GM18519 (cell line): ENCODE measurements around the gene DLX6.

Source experiments
- ATAC-seq: cut with Tn5 transposase; IDR thresholded peaks from one replicate; pipeline ENCODE4 v1.9.1; 2021; ENCODE audit warnings: mild to moderate bottlenecking, moderate library complexity; ENCODE audit not compliant: unreplicated experiment, low FRiP score

Gene DLX6

DNA sequence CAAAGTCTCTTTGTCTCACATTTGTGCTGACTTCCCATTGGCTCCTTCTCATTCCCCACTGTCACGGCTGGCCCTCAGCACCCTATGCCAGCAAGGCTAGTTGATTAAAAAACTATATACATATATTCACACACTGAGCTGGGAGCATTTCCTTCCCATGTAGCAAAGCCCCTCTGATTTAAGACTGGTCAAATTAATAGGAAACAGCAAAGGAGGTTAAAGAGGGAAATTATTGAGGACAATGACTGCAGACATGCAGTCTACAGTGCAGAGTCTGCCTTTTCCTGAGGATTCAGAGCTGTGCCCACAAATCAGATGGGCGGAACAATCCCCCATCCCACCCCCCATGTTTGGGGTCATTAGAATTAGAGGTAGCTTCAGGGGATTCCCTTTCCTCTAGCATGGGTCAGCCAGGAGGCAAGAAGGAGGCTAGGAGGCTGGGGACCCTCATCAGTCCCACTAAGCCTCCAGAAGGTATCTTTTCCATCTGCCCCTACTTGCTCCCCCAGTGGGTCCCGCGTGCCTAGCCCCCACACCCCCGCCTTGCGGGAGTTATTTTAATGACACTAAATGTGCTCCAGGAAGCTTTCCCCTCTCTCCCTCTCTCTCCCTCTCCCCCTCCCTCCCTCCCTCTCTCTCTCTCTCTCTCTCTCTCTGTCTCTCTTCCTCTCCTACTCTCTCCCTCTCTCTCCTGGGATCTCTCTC, 9.8 kb upstream of the DLX6 start:
- no peak for ATAC-seq

DNA sequence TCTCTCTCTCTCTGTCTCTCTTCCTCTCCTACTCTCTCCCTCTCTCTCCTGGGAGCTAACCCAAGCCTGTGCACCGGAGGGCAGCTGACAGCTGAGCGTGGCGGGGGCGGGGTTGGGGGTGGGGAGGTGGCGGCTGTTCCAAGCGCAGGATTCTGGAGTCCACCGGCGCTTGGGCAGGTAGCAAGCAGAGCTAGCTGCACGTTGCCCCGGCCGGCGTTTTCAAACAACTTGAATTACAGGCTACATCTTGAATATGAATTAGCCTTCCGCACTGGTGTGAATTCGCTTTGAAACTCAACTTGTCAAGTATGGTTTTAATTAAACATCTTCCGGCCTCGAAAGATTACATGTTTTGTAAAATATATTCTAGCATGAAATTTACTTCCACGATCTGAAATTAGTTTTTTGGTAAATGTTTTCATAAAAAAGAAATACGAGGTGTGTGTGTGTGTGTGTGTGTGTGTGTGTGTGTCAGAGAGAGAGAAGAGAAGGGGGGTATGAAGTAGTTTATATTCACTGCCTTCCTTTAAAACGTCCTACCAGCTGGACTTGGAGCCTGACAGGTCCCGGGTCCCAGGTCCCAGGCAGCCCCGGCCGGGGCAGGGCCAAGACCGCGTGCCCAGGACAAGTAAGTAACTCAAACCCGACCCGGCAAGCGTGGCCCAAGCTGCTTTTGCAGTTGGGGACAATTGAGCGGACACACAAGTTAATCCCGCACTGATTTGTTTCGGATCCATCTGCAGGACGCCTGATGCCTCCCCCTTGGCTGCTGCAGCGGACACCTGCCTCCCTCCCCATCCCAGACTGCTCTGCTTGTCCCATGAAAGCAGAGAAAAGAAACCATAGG, 9.0 kb upstream of the DLX6 start:
- ATAC-seq = no peak

DNA sequence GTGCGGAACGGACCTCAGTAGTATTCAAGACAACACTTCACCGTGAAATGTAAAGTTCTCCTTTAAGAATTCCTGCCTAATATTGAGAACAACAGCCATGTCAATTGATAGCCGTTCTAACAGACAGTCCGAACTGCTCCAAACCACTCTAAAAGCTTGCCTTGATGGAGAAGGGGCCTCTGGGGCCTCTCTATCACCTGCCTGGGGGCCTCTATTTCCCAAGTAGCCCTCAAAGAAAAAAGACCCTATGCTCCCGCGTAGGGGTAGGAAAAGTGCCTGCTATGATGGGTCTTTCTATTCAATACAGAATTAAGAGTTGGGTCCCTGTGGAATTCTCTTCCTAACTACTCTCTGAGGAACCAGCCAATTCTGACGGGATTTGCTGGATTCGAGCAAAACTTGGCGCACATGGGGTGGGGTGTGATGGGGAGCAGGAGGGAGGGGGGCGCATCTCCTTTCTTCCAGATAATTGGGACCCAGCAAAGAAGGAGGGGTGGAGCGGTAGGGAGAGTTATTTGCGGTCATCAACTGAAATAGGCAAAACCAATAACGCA, 8.3 kb upstream of the DLX6 start:
- no peak for ATAC-seq

DNA sequence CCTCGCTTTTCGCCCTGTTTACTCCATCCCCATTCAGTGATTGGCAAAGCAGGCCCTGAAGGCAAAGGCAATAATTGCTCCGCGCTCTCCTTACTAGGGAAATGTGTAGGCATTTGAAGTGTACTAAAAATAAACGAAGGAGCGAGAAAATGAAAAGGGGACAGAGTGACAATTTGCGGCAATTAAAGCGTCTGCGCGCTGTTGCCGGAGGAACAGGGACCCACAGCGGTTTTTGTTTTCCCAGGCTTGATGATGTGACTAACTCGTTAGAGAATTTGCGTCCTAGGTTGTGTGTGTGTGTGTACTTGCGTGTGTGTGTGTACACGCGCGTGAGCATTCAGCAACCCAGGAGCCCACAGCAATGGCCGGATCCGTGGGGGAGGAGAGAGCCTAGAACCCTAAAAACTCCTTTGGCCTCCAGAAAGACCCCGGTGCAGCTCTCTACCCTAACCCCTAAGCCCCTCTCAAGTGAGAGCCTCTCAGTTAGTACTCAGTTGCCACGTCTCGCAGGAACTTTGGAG, 7.8 kb upstream of the DLX6 start:
- ATAC-seq = no peak

DNA sequence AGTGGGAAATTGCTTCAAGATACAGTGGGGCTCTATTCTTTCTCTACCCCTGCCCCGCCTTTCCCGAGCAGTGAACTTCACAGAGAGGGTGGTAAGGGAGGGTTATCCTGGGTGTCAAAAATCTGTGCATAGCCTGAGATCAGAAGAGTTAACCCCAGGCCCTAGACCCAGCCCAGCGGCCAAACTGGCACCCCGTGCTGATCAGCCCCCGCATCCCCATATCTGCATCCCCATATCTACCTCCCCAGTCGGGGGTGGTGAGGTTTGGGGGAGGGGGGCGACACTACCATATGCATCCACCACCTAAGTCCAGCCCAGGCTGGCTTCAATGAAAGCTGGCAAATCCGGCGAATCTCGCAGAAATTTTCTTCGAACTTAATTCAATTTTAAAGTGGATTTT, 7.0 kb upstream of the DLX6 start:
- ATAC-seq = no peak

DNA sequence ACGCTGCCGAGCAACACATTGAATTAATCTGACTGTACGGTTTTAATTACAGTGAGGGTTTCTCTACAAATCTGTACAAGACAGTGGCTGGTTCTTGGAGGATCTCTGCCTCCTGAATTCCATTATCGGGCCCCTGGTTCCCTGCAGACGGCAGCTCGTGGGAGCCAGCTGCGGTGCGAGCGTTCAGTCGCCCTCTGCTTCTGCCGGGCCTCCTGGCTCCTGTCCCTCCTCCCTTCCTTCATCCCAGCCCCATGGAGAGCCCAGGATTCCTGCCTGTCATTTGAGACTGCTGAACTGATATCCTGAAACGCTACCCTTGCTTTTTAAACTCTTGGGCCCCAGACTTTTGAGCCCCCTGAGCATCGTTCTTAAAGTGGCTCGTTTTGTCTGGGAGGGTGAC, 6.6 kb upstream of the DLX6 start:
- no peak for ATAC-seq

DNA sequence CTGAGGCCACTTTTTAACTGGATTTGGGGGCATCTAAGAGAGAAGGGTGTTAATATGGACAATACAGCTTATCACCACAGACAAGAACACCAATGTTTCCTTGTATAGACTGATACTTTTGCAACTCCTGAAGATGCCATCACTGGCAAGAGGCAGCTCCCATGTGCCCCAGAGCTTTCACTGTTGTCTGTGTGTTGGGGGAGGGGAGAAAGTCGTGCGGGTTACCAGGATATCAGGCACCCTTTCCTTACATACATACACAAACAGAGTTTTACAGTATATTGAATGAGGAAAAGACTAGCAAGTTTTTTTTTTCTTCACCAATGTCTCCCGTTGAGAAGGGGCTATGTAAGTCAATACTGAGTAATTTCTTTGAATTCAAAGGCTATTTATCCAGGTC, 4.1 kb upstream of the DLX6 start:
- ATAC-seq = no peak

DNA sequence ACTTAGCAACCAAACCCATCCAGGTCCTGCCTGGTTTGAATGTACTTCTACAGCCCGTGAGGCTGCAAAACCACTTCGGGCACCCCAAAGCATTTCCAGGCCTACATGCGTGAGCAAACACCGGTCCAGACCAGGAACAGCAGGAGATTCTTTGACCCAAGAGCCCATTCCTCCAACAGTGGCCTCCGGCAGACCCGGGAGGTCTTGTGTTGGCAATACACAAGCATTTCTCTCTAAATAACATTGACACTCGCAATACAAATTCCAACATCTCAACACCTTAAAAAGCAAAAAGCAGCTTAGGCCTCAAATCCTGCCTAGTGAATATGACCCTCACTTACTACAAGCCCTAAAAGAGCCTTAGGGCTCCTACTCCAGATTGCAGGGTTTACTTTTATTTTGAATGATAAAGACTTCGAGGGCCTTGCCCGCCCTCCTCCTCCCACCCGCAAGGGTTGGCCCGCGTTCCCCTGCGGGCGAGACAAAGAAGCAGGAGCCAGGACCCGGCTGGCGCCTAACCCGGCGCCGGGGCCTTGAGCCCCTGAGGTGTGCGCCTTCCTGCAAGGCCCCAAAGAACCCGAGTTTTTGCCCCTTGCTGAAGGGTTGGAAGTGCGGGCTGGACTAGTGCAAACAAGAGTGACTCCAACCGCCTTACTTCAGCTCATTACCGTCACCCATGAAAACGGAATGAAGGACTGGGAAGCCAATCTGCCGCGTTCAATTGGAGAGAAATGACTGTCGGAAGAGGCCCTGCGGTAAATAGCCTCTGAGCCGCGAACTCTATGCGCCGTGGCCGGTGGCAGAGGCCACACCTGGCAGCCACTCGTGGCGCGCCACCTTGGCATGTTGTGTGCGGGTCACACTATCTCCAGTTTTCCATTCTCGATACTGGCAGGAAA, 3.4 kb upstream of the DLX6 start:
- no peak for ATAC-seq

DNA sequence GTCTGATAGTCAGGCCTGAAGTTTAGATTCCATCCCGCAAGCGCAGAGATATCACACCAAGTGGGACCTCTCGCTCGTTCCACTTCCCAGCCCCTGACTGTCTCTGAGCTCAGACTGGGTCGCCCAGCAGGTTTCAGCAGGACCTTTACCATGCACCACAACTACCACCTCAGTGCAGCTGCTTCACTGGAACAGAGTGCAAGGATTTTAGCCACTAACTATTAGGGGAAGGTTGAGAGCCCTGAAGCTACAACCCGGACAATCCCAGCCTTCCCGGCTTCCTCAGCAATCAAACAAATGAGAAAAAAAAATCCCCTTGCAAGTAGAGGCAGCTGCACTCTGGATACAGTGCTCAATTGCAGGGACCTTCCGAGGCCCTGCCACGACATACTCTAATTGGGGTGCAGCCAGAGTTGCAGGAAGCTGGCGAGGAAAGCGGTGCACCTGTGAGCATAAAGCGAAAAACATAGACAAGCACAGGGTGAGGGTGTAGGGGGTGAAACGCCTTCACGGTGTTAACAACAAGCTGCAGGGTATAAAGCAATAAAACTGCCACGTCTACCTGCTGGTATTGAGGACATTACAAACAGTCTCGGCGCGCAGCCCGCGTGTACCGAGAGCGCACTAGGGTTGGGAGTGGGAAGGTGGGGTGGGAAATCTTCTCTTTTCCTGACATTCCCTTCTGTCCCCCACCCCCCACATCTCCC, 2.6 kb upstream of the DLX6 start:
- ATAC-seq = no peak

DNA sequence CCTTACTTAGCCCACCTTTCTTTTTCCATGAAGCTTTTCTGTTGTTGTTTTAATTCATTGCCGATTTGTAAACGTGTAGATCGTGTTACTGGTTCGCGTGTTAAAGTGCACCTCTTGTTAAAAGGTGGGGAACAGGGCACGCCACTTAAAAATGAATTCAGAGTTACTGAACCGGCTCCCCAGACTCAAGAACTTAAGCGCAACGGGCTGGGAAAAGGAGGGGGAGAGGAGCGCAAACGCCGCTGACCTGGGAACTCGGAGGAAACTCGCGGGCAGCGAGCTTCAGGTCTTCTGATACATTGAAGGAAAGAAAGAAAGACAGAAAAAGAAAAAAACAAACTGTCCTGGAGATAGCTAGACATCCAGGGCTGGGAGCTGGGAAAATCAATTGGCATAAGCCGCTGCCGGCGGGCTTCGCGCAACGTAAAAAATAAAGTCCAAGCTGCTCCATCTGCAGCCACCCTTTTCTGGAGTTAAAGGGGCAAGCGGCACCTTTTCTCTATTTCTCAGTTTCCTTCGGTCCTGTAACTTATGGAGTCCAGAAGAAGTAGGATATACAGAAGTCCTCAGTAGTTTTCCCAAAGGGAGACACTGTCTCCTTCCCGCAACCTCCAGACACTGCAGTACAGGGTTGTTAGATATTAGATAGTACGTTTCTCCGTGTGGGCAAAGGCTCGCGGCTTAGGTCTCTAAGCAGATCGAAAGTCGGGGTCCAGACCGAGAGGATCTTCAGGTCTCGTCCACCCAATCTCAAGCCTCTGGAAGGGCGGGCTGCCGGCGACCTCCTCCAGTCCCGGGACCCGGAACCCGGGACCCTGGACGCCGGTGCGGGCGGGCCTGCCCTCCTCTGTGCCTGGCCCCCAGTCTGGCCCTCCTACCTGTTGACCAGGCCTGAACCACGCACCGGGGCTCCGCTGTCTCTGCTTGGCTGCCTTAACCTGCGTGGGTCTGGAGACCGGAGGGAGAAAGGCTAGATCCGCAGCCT, 1.8 kb upstream of the DLX6 start:
- no peak for ATAC-seq

DNA sequence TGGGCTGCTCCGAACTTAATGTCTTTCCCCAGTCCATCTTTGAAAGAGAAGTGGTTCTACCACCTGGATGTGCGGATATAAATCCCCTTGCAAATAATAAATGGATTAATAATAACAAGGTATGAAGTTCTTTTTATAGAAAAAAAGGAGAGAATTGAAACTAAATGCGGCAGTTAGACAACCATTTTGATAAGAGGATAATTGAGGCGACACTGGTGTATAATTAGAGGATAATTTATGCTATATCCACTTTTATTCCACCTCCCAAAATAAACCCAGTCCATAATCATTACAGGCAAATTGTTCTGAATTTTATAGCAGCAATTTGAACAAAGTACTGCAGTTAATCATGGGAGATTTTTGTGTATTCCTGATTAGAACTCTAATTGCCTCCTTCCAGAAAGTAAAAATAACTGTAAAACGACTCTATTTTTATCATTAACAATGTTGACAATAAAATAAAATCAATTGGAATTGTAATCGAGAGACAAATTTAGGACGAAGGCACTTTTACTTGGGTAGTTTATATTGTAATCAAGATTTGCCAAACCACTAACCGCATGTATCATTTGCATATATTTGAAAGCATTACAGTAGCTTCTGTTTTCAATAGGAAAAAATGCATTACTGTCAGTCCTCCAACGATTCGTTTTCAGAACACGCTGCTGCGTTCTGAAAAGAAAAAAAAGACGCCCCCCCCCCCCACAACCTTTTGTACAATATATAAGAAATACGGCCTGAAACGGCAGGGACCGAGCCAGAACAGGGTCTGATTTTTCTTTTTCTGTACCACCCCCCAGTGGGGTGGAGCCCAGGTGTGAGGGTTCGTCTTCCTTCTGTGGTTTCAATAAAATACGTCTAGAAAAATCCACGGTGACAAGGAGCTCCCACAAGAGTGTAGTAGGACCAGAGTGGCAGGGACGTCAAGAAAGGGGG, 838 bp upstream of the DLX6 start:
- no peak for ATAC-seq

DNA sequence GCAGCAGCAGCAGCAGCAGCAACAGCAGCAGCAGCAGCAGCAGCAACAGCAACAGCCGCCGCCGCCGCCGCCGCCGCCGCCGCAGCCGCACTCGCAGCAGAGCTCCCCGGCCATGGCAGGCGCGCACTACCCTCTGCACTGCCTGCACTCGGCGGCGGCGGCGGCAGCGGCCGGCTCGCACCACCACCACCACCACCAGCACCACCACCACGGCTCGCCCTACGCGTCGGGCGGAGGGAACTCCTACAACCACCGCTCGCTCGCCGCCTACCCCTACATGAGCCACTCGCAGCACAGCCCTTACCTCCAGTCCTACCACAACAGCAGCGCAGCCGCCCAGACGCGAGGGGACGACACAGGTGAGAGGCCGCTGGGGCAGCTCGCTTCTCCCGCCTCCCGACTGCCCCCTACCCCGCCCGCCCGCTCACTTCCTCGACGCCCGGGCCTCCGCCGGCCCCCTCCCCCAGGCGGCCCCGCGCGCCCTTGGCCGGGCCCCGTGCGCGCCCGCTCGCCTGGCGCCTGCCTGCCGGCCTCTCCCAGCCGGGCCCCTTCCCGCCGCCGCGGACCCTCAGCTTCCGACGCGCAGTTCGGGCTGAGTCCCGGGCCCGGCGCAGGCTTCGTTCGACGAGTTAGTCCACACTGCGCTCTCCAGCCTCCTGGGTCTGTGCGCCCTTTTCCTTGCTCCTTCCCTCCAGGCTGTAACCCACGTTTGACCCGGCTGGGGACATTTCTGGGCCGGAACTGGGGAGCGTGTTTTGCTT, 882 bp downstream of the DLX6 start:
- no peak for ATAC-seq

DNA sequence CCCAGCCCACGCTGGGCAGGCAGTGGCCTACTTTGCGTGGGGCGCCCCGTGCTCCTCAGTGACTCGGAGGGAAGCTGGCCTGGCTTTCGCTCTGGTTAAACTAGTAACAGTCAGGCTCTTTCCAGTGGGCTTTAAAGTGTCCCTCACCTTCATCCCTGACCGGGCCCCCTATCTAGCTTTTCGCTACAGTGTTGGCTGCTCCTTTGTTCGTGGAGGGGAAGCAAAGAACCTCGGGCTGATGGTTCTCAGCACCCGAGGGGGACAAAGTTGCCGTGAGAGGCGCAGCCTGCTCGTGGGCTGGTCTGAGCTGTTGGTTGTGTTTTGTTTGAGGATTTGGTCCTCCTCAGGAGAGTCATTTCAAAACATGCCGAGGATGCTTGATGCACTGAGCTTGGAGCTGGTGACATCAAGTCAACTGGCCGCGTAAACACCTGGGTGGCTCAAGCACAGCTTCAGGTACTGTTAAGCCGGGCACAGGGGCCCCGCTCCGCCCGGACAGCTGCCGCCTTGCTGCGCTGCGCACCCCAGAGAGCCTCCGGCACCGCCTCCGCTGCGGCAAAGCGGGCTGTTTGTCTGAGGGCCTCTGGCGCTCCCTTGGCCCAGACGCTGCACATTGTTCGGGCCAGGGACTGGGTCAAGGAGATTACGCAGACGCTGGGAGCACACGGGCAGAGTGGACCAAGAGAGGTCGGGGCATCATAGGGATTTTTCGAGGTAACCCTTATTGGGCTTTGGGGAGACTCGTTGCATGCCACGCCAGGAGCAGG, 1.6 kb downstream of the DLX6 start:
- no peak for ATAC-seq

DNA sequence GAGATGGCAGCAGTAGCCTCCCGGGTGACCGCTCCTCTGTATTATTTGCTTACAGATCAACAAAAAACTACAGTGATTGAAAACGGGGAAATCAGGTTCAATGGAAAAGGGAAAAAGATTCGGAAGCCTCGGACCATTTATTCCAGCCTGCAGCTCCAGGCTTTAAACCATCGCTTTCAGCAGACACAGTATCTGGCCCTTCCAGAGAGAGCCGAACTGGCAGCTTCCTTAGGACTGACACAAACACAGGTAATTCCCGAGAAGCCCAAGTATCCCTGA, 2.2 kb downstream of the DLX6 start:
- ATAC-seq = no peak

DNA sequence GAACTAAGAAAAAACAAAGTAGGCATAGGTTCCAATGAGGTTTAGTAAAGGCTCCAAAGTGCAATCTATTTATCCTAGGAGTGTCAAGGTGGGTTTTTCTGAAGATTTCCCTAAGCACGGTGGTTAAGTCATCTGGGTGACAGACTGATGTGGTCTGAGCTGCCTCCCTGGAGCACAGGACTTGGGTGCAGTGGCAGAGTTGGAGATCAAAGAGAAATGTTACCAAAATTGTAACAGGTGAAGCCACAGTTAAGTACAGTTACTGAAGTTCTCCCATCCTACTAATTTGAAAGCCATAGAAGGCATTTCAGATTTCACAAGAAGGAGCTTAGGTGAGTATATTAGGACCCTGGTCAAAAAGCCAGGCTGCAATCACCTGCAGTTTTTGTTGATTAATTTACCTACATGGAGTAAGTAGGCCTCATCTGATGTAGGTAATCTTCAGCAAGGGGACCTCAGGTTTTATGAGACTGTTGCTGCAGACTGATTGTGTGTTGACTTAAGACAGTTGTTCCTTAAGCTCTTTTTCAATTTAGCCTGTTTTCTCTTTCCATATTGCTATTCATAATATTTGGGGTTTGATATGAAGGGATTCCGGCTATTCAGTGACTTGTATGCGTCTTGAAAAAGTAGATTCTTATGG, 3.0 kb downstream of the DLX6 start:
- ATAC-seq = no peak
